ENCODE results near the gene FAM107A. TPM values are rescaled to one million over a fixed set of nuclear protein-coding genes. Genes with fewer than 3 reads are reported as not detected.

FAM107A gene
- total RNA-seq, 5 donors from 2014 or later (not counting 1 experiment from before 2014, with no cell fraction given), result 0.09 TPM; not detected in 4

DNA sequence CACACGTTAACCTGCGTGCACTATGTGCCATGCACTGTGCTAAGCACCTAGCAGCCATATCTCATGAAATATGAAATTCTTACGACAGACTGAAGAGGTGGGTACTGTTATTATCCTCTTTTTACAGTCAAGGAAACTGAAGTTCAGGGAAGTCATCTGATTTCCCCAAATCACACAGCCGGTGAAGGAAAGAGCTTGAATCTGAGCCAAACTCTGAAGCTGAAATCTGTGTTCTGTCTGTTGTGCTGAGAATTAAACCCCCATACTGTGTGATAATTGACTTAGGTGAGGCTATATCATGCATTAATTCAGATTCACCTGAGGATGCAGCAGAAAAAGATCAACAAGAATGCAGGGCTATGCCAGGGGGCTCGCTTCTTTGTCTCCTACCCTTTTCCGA, 475 bp downstream of the FAM107A start:
- Histone ChIP-seq H3K36me3 (ENCODE audit: control insufficient read depth in 2 of 2, extremely low read depth in 1 of 2, insufficient read depth in 1 of 2, low read length in 1 of 2) (no peaks in the 10 kb centered on the region), H3K4me3 (ENCODE audit: control insufficient read depth in 1 of 2, extremely low read depth in 1 of 2, low read length in 1 of 2) (no peak overlapping the region), H3K4me1 (ENCODE audit: control insufficient read depth in 1 of 2, extremely low read depth in 1 of 2, insufficient read depth in 2 of 2, low read length in 2 of 2) (no peaks in the 10 kb centered on the region), H3K27ac (ENCODE audit: low read length) (no peak overlapping the region), H3K27me3 (replicated peaks in 1 of 2; ENCODE audit: control insufficient read depth in 2 of 2, extremely low read depth in 1 of 2, insufficient read depth in 2 of 2, low read length in 1 of 2) (peaks cover 0 to 15% of the 10 kb centered on the region in 2 experiments), H3K9me3 (no peaks in the 10 kb centered on the region)
- Mint-ChIP-seq H3K27ac (no peak overlapping the region), H3K36me3 (no peaks in the 10 kb centered on the region), H3K4me1 (no peaks in the 10 kb centered on the region), H3K27me3 (peaks cover 0 to 9% of the 10 kb centered on the region in 2 donors), H3K4me3 (no peak overlapping the region), H3K9me3 (no peaks in the 10 kb centered on the region)
- CTCF ChIA-PET, result interaction anchor here in 1 of 2 donors (0.5 kb wide), 1 partner anchor 248 kb away, joined by 4 read pairs; no protein-coding TSS in a partner anchor
- ATAC-seq (replicated peaks in 1 of 4) (no peak), DNase-seq (no peak)
- 76% methylated on average over 2 of the region's 6 CpGs for WGBS (ENCODE audit: insufficient coverage)
- POLR2A ChIA-PET, result no interaction called here

GRCh38 chr3:58575971-58576652, 1.1 kb downstream of the FAM107A start:
- 64% methylated on average over 6 of the region's 8 CpGs for WGBS (ENCODE audit: insufficient coverage)
- Mint-ChIP-seq H3K9me3 (no peaks in the 10 kb centered on the region), H3K27me3 (peaks cover 0 to 5% of the 10 kb centered on the region in 2 donors), H3K4me3 (no peak overlapping the region), H3K36me3 (no peaks in the 10 kb centered on the region), H3K27ac (no peak overlapping the region), H3K4me1 (no peaks in the 10 kb centered on the region)
- Histone ChIP-seq H3K4me3 (ENCODE audit: control insufficient read depth in 1 of 2, extremely low read depth in 1 of 2, low read length in 1 of 2) (no peak overlapping the region), H3K27ac (ENCODE audit: low read length) (no peak overlapping the region), H3K27me3 (replicated peaks in 1 of 2; ENCODE audit: control insufficient read depth in 2 of 2, extremely low read depth in 1 of 2, insufficient read depth in 2 of 2, low read length in 1 of 2) (peaks cover 0 to 14% of the 10 kb centered on the region in 2 experiments), H3K4me1 (ENCODE audit: control insufficient read depth in 1 of 2, extremely low read depth in 1 of 2, insufficient read depth in 2 of 2, low read length in 2 of 2) (no peaks in the 10 kb centered on the region), H3K9me3 (no peaks in the 10 kb centered on the region), H3K36me3 (ENCODE audit: control insufficient read depth in 2 of 2, extremely low read depth in 1 of 2, insufficient read depth in 1 of 2, low read length in 1 of 2) (no peaks in the 10 kb centered on the region)
- ChIA-PET CTCF (interaction anchor here in 1 of 2 donors (0.5 kb wide), 1 partner anchor 249 kb away, joined by 4 read pairs; no protein-coding TSS in a partner anchor), POLR2A (no interaction called here)
- ATAC-seq (replicated peaks in 1 of 4) (no peak), DNase-seq (no peak)

- ChIA-PET CTCF (interaction anchor here in 1 of 2 donors (0.5 kb wide), 1 partner anchor 11 kb away, joined by 3 read pairs; no protein-coding TSS in a partner anchor), POLR2A (interaction anchor here in 1 of 2 donors (0.7 kb wide), 1 partner anchor 33 kb away, joined by 3 read pairs; no protein-coding TSS in a partner anchor)
- Mint-ChIP-seq H3K4me3 (no peak overlapping the region), H3K27me3 (peaks cover 0 to 5% of the 10 kb centered on the region in 2 donors), H3K36me3 (no peaks in the 10 kb centered on the region), H3K27ac (no peak overlapping the region), H3K4me1 (no peaks in the 10 kb centered on the region), H3K9me3 (no peaks in the 10 kb centered on the region)
- Histone ChIP-seq H3K4me1 (ENCODE audit: control insufficient read depth in 1 of 2, extremely low read depth in 1 of 2, insufficient read depth in 2 of 2, low read length in 2 of 2) (no peaks in the 10 kb centered on the region), H3K27ac (ENCODE audit: low read length) (no peak overlapping the region), H3K4me3 (ENCODE audit: control insufficient read depth in 1 of 2, extremely low read depth in 1 of 2, low read length in 1 of 2) (no peak overlapping the region), H3K9me3 (no peaks in the 10 kb centered on the region), H3K36me3 (ENCODE audit: control insufficient read depth in 2 of 2, extremely low read depth in 1 of 2, insufficient read depth in 1 of 2, low read length in 1 of 2) (no peaks in the 10 kb centered on the region), H3K27me3 (replicated peaks in 1 of 2; ENCODE audit: control insufficient read depth in 2 of 2, extremely low read depth in 1 of 2, insufficient read depth in 2 of 2, low read length in 1 of 2) (peaks cover 0 to 11% of the 10 kb centered on the region in 2 experiments)
- ATAC-seq (replicated peaks in 1 of 4) (no peak), DNase-seq (no peak)
- WGBS (ENCODE audit: insufficient coverage), result 86% methylated on average over 4 of the region's 4 CpGs
Measured at GRCh38 chr3:58574682-58575081, 2.5 kb downstream of the FAM107A start.

DNA sequence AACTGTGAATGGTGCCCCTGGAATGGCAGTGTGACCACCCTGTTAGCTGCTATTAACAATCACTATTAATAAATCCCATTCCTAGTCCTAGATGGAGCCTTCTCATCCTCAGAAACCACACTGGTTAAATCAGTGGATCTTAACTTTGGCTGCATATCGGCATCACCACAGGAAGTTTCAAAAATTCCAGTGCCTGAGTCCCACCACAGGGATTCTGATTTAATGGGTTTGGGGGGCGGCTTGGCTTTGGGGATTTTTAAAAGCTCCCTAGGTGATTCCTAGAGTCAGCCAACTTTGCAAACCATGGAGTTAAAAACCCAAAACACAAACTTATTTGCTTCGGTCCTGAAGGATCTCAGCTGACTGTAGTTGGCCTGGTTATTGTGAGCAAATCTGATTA, 3.1 kb downstream of the FAM107A start:
- no peaks in the 10 kb centered on the region for H3K9me3 Mint-ChIP-seq
- no CpG with 5 or more reads among the region's 3 CpGs for WGBS (ENCODE audit: insufficient coverage)
- POLR2A ChIA-PET, result no interaction called here
- DNase-seq (no peak), ATAC-seq (replicated peaks in 1 of 4) (no peak)
- H3K36me3 ChIP-seq (ENCODE audit: control insufficient read depth in 2 of 2, extremely low read depth in 1 of 2, insufficient read depth in 1 of 2, low read length in 1 of 2), result no peaks in the 10 kb centered on the region
- H3K27me3 ChIP-seq (replicated peaks in 1 of 2; ENCODE audit: control insufficient read depth in 2 of 2, extremely low read depth in 1 of 2, insufficient read depth in 2 of 2, low read length in 1 of 2), result peaks cover 0 to 9% of the 10 kb centered on the region in 2 experiments
- CTCF ChIA-PET, result interaction anchor here (0.5 kb wide), 2 partner anchors 11 to 1031 kb away, joined by 3 to 6 read pairs; no protein-coding TSS in a partner anchor
- no peak overlapping the region for H3K4me3 ChIP-seq (ENCODE audit: control insufficient read depth in 1 of 2, extremely low read depth in 1 of 2, low read length in 1 of 2)
- no peak overlapping the region for H3K4me3 Mint-ChIP-seq
- H3K27me3 Mint-ChIP-seq, result peaks cover 0 to 5% of the 10 kb centered on the region in 2 donors
- no peaks in the 10 kb centered on the region for H3K4me1 ChIP-seq (ENCODE audit: control insufficient read depth in 1 of 2, extremely low read depth in 1 of 2, insufficient read depth in 2 of 2, low read length in 2 of 2)
- no peaks in the 10 kb centered on the region for H3K36me3 Mint-ChIP-seq
- H3K27ac ChIP-seq (ENCODE audit: low read length), result no peak overlapping the region
- no peak overlapping the region for H3K27ac Mint-ChIP-seq
- H3K4me1 Mint-ChIP-seq, result peaks cover under 1 to 1% (median under 1%) of the 10 kb centered on the region in 3 donors
- H3K9me3 ChIP-seq, result no peaks in the 10 kb centered on the region

- Histone ChIP-seq H3K36me3 (ENCODE audit: control insufficient read depth in 2 of 2, extremely low read depth in 1 of 2, insufficient read depth in 1 of 2, low read length in 1 of 2) (no peaks in the 10 kb centered on the region), H3K4me3 (ENCODE audit: control insufficient read depth in 1 of 2, extremely low read depth in 1 of 2, low read length in 1 of 2) (no peak overlapping the region), H3K27me3 (replicated peaks in 1 of 2; ENCODE audit: control insufficient read depth in 2 of 2, extremely low read depth in 1 of 2, insufficient read depth in 2 of 2, low read length in 1 of 2) (peaks cover 0 to 9% of the 10 kb centered on the region in 2 experiments), H3K4me1 (ENCODE audit: control insufficient read depth in 1 of 2, extremely low read depth in 1 of 2, insufficient read depth in 2 of 2, low read length in 2 of 2) (peaks cover 0 to 4% of the 10 kb centered on the region in 2 experiments), H3K9me3 (no peaks in the 10 kb centered on the region), H3K27ac (ENCODE audit: low read length) (no peak overlapping the region)
- Mint-ChIP-seq H3K36me3 (no peaks in the 10 kb centered on the region), H3K27me3 (peaks cover 0 to 9% of the 10 kb centered on the region in 2 donors), H3K27ac (no peak overlapping the region), H3K4me1 (peaks cover 5 to 6% (median 5%) of the 10 kb centered on the region in 3 donors), H3K9me3 (no peaks in the 10 kb centered on the region), H3K4me3 (no peak overlapping the region)
- POLR2A ChIA-PET, result no interaction called here
- DNase-seq (no peak), ATAC-seq (replicated peaks in 1 of 4) (no peak)
- CTCF ChIA-PET, result interaction anchor here in 1 of 2 donors (0.5 kb wide), 1 partner anchor 1031 kb away, joined by 6 read pairs; no protein-coding TSS in a partner anchor
- 70% methylated on average over 4 of the region's 6 CpGs for WGBS (ENCODE audit: insufficient coverage)
Measured at GRCh38 chr3:58573640-58574039, 3.6 kb downstream of the FAM107A start.

- H3K27me3 Mint-ChIP-seq, result peaks cover 0 to 9% of the 10 kb centered on the region in 2 donors
- CTCF ChIA-PET, result no interaction called here
- H3K36me3 Mint-ChIP-seq, result no peaks in the 10 kb centered on the region
- 96% methylated on average over 6 of the region's 7 CpGs for WGBS (ENCODE audit: insufficient coverage)
- DNase-seq, result no peak
- Histone ChIP-seq H3K27me3 (replicated peaks in 1 of 2; ENCODE audit: control insufficient read depth in 2 of 2, extremely low read depth in 1 of 2, insufficient read depth in 2 of 2, low read length in 1 of 2) (peaks cover 0 to 9% of the 10 kb centered on the region in 2 experiments), H3K4me1 (ENCODE audit: control insufficient read depth in 1 of 2, extremely low read depth in 1 of 2, insufficient read depth in 2 of 2, low read length in 2 of 2) (peaks cover 0 to 5% of the 10 kb centered on the region in 2 experiments), H3K9me3 (no peaks in the 10 kb centered on the region), H3K36me3 (ENCODE audit: control insufficient read depth in 2 of 2, extremely low read depth in 1 of 2, insufficient read depth in 1 of 2, low read length in 1 of 2) (no peaks in the 10 kb centered on the region), H3K27ac (ENCODE audit: low read length) (no peak overlapping the region), H3K4me3 (ENCODE audit: control insufficient read depth in 1 of 2, extremely low read depth in 1 of 2, low read length in 1 of 2) (no peak overlapping the region)
- no peak overlapping the region for H3K27ac Mint-ChIP-seq
- POLR2A ChIA-PET, result no interaction called here
- no peak overlapping the region for H3K4me3 Mint-ChIP-seq
- H3K9me3 Mint-ChIP-seq, result no peaks in the 10 kb centered on the region
- H3K4me1 Mint-ChIP-seq, result peaks cover 6 to 9% (median 6%) of the 10 kb centered on the region in 3 donors
- ATAC-seq (replicated peaks in 1 of 4), result no peak
Measured at GRCh38 chr3:58572634-58573230, 4.5 kb downstream of the FAM107A start.

Data from T-cell (primary cell).